COLO668 (cell line): ENCODE results near the gene S100A8.
"Not testable (repeated sequence)": the region's sequence is repeated elsewhere in the genome, so short reads cannot be mapped to it uniquely, and the experiment has no call there.

Experiments used
- DNase-seq: peaks from one replicate; lab custom pipeline; 2025; ENCODE audit not compliant: unreplicated experiment; lab: John Stamatoyannopoulos, UW

The S100A8 gene

DNA sequence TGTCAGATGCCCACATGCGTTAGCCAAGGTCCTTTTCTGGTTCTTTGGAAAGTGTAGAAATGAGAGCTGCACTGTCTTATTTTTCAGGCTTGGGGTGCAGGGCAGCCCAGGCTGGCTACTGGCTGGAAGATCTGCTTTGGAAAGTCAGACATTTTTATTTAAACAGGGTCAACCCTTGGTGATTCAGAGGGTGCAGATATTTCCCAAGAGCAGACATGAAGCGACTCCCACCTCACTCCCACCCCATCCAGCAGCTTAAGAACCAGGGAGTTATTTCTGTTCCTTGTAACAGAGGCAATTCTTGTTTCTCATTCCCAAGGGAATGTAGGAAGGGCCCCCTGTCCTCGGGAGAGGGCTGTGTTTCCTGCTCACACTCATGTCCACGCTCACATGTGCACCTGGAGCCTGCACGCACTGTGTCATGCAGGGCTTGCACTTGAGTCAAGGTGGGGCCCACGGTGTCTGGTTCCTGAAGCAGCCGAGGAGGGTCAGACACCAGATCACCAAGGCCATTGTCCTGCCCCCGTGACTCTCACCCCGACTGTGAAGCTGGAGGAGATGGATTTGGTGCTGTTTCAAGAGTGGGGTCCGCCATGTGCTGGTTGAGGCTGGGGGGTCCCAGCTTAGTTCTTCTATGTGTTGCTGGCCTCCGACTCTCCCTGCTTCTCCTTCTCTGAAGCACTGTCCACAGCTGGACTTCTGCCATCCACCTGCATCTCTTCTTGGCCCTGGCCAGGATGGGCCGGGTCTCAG, 26.4 kb upstream of the S100A8 start:
- DNase-seq = no peak

- no peak for DNase-seq
These were observed 25.1 kb upstream of the S100A8 start, which contains the start of gene S100A7A for GRCh38 chr1:153415850-153416570. S100A7A (plus strand) TSS chr1:153416520; CDS start chr1:153418083, 1,563 bp downstream.

GRCh38 chr1:153413961-153414360, 23.1 kb upstream of the S100A8 start:
- DNase-seq = not testable (repeated sequence)

- not testable (repeated sequence) for DNase-seq
These were observed 16.4 kb upstream of the S100A8 start for GRCh38 chr1:153407274-153407673.

GRCh38 chr1:153405825-153406599, 15.1 kb upstream of the S100A8 start:
- not testable (repeated sequence) for DNase-seq

- DNase-seq = peak; percentile 32
These were observed 13.9 kb upstream of the S100A8 start for GRCh38 chr1:153404768-153405167.

DNA sequence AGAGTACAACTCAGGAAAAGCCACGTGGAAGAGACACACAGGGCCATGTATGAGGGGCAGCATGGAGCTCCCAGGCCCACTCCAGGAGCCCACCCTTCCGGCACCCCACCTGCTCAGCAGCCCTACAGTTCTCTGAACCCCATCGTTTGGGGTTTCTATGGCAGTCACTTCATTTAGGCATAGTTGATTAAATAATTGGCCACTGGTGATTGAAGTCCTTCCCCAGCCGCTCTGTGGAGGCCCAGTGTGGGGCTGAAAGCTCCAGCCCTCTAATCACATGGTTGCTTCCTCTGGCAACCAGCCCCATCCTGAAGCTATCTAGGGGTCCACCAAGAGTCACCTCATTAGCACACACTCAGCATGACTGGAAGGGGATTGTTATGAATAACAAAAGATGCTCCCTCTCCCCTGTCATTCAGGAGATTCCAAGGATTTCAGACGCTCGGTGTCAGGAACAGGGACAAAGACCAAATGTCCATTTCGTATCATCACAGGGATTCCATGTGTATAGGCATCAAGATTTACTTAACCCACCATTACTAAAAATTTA, 13.3 kb upstream of the S100A8 start:
- DNase-seq = no peak

- no peak for DNase-seq
These were observed 12.7 kb upstream of the S100A8 start for GRCh38 chr1:153403421-153404085.

- no peak for DNase-seq
These were observed 11.4 kb upstream of the S100A8 start for GRCh38 chr1:153402226-153402625.

DNA sequence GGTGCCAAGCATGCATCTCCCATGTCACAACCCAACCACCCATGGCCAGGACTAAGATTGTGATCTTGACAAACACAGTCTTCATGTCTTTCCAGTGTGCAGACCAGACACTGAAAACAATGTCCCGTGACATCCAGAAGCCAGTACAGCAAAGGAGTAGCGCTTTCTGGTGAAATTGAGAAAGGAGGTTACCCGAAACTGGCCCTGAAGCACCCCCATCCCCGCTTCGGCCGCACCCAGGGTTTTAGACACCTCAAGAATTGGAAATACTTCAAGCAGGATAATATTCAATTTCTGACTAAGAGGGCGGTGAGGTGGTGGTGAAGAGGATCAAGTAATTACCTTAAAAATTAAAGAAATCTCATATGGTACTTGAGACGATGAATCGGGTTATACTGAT, 10.6 kb upstream of the S100A8 start:
- no peak for DNase-seq

DNA sequence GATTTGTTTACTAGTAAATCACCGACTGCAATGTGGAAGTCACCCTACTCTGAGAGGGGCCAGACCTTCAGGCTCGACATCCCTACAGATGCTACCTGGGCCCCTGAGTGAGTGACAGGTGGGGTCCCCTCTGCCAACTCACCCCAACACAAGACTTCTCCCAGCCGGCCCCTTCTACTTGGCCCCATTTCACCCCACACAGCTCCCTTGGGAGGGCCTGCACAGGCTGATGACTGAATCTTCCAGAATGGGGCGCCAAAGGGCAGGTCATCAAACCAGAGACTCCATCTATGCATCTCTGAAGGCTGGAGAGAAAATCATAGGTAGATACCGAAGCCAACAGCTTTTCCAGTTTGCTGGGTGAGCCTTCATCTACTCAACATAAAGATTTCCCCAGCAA, 9.4 kb upstream of the S100A8 start:
- DNase-seq = peak; percentile 22

- DNase-seq = no peak
These were observed 8.7 kb upstream of the S100A8 start for GRCh38 chr1:153399401-153400055.

DNA sequence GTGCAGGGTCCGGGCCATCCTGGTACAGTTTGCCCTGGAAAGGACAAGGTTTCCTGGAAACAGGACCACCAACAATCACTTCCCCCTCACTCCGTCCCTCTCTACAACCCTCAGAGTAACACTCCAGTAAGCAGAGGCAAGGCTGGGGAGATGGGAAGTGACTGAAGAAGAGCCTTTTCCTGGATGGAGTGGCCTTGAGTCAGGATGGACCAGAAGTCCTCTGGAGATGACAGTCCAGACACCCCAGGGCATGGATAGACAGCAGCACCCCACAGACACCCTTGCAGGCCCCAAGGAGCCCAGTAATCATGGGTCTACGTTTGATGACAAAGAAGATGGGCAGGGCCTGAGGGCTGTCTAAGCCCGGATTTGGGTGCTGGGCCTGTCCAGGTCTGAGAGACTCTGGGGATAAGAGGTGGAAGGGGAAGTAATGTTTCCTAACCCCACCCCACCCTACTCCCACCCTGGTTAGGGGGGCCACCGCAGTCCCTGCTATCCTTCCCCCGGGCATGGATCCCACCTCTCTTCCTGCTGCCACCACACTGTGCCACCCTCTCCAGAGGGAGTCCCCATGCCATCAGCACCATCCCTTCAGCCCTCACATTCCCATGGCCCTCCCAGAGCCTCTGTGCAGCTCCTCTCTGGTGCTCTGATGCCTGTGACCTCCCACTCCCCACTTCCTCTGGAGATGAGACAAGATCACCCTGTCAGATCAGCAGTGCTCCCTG, 7.2 kb upstream of the S100A8 start:
- DNase-seq = no peak

- DNase-seq = no peak
These were observed 6.4 kb upstream of the S100A8 start for GRCh38 chr1:153397051-153397923.

DNA sequence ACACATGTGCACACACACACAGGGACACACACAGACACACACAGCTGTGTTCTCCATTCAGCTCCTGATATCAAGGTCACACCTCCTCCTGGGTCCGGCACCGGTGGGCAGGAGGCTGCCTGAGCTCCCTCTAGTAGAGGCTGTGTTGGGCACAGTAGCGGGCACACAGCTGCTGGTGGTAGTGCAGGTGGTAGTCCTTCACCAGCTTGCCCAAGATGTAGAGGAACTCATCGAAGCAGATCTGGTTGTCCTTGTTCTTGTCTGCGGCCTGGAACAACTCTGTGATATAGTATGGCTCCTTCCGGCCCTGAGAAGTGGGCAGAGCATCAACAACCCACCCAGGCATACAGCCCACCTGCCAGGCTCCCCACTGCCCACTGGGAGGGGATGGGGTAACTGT, 5.6 kb upstream of the S100A8 start:
- DNase-seq = no peak

GRCh38 chr1:153395776-153396175, 4.9 kb upstream of the S100A8 start:
- DNase-seq = no peak

DNA sequence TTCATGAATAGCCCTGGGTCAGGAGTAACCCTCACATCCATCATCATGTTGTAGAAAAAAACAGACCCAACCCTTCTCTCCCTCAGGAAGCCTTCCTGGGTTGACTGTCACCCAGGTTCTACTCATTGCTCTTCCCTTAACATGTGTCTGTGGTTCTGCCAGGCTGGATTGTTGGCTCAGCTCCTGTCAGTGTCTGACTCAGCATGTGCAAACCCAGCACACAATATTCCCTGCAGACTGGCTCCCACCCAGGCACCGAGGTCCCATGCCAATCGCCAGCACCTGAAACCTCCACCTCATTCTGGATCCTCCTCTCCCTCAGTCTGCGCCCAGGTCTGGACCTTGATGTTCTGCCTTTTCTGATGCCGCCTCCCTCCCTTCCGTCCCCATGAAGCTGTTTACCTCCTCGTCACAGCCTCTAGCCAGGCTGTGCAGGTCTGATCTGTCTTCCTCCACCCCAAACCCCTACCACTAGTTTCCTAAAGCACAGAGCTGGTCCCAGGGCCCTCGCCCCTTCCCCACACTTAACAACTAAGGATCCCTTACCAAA, 4.3 kb upstream of the S100A8 start:
- no peak for DNase-seq

DNA sequence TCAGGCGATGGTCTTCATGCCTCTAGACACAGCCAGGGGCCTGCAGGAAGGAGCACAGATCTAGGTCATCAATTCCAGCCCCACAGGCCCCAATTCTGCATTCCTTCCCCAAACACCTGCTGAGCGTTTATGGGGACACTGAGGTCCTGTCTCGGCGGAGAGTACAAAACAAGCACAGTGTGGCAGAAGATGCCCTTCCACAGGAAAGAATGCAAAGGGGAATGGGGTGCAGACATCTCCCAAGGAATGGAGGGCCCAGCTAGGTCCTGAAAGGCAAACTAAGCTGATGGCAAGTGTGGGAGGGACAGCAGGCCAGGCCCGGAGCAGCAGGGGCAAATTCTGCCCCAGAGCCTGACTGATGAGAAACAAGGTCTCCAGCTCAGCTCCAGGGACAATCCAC, 3.5 kb upstream of the S100A8 start:
- no peak for DNase-seq
